Testis (tissue), 3 donors: ENCODE results near the gene DBNDD2. TPM values are rescaled to one million over a fixed set of nuclear protein-coding genes. Genes with fewer than 3 reads are reported as not detected.

Experiments used
- DNase-seq: peaks from one replicate; pipeline ENCODE4 v3.0.0-alpha.2; 2019
- H3K27ac ChIP-seq, 2 donors: fragments of 200-600 bp; sonication (generic); one replicate each; pipeline ENCODE4 v1.5.1; 2019
- H3K27me3 ChIP-seq: fragments of 200-600 bp; sonication (generic); one replicate; pipeline ENCODE4 v1.5.1; 2019
- H3K36me3 ChIP-seq: fragments of 200-600 bp; sonication (generic); one replicate; pipeline ENCODE4 v1.5.1; 2017; ENCODE audit warnings: low read depth; ENCODE audit errors: missing control alignments
- H3K4me1 ChIP-seq: fragments of 200-600 bp; sonication (generic); one replicate; pipeline ENCODE4 v1.5.1; 2019
- H3K4me3 ChIP-seq, 2 donors: fragments of 200-600 bp; sonication (generic); one replicate each; pipeline ENCODE4 v1.5.1; 2017 to 2019
- H3K9me3 ChIP-seq: fragments of 200-600 bp; sonication (generic); one replicate; pipeline ENCODE4 v1.5.1; 2017
- POLR2A ChIP-seq: fragments of 450-650 bp; IDR thresholded peaks from one replicate; pipeline ENCODE4 v1.6.1; 2017; ENCODE audit warnings: antibody characterized with exemption, mild to moderate bottlenecking, moderate library complexity
- WGBS, 2 donors: methylation state at CpG; one replicate each; pipeline ENCODE4 v1.1.5; 2018; 5-methylcytosine and 5-hydroxymethylcytosine counted together
- intact Hi-C: fragments of 100-400 bp; cut with DNase I; formaldehyde crosslinking; loops from one replicate; pipeline ENCODE4 v1.15.1; 2023; ENCODE audit warnings: low total_unique reads
- polyA plus RNA-seq: library from polyadenylated mRNA; stranded (reverse); fragments of 350-450 nt; fragmentation: Illumina TruSeq; extraction: RNeasy Lipid Tissue Mini Kit (QIAGEN cat#74804); gene quantifications from one replicate; pipeline ENCODE4 v1.2.3, GENCODE V29; 2014; ENCODE audit warnings: low read depth, low replicate concordance; ENCODE audit not compliant: insufficient read depth
- total RNA-seq, 2 donors: library from RNA; depleted of rRNA; stranded (reverse); fragments of >200 nt; gene quantifications; one replicate each; pipeline ENCODE4 v1.2.3, GENCODE V29; 2016
- TF ChIP-seq, protein P1 (sequence below), 3 experiments: fragments of 450-650 bp in 2 of 3; fragments of 200-600 bp in 1 of 3; sonication (generic) in 1 of 3; IDR thresholded peaks; one replicate each; pipeline ENCODE4 v1.5.1; 2016 to 2019; ENCODE audit warnings: antibody characterized with exemption in 3 of 3, mild to moderate bottlenecking in 2 of 3, moderate library complexity in 1 of 3

Gene DBNDD2
- total and polyA plus RNA-seq, 3 donors from 2014 or later, result 7.9 to 39.3 (median 10.0) TPM

DNA sequence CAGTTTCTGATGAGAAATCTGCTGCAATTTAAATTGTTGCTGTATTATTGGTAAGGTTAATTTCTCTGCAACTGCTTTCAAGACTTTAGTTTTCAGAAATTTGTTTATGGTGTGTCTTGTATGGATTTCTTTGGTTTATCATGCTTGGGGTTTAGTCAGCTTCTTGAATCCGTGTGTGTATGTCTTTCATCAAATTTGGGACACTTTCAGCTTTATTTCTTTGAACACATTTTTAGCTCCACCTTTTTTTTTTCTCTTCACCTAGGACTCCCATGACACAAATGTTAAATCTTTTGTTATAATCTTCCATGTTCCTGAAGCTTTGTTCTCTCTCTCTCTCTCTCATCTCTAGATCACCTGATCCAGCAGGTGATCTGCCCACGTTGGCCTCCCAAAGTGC lies 16.5 kb upstream of the DBNDD2 start:
- intact Hi-C loops, result no loop called here
- H3K4me1 ChIP-seq, result no peaks in the 10 kb centered on the region

DNA sequence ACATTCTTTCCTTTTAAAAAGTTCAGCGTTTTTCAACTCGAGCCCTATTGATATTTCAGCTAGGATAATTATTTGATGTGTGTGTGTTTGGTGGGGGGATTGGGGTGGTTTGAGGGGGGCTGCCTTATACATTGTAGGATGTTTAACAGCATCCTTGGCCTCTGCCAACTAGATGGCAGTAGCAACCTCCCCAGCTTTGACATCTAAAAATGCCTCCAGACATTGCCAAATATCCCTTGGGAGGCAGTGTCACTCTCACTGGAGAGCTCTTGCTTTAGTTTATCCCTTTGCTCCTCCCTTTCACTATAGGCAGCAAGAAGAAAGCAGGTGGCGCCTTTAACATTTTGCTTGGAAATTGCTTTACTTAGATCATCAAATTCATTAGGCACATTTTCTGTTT lies 15.4 kb upstream of the DBNDD2 start:
- Histone ChIP-seq H3K4me3 (no peak overlapping the region), H3K36me3 (no peaks in the 10 kb centered on the region), H3K27me3 (no peaks in the 10 kb centered on the region), H3K9me3 (no peaks in the 10 kb centered on the region), H3K27ac (no peak overlapping the region), H3K4me1 (no peaks in the 10 kb centered on the region)
- intact Hi-C loops, result no loop called here
- TF ChIP-seq POLR2A, result no peak
- TF ChIP-seq, protein P1, sequence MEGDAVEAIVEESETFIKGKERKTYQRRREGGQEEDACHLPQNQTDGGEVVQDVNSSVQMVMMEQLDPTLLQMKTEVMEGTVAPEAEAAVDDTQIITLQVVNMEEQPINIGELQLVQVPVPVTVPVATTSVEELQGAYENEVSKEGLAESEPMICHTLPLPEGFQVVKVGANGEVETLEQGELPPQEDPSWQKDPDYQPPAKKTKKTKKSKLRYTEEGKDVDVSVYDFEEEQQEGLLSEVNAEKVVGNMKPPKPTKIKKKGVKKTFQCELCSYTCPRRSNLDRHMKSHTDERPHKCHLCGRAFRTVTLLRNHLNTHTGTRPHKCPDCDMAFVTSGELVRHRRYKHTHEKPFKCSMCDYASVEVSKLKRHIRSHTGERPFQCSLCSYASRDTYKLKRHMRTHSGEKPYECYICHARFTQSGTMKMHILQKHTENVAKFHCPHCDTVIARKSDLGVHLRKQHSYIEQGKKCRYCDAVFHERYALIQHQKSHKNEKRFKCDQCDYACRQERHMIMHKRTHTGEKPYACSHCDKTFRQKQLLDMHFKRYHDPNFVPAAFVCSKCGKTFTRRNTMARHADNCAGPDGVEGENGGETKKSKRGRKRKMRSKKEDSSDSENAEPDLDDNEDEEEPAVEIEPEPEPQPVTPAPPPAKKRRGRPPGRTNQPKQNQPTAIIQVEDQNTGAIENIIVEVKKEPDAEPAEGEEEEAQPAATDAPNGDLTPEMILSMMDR (IDR thresholded peaks at IDR 0.05), result no peak
- 85 to 87% methylated on average over 3 of the region's 3 CpGs for WGBS, 2 donors
- DNase-seq, result no peak

More for the DNA sequence above, 16.5 kb upstream of the DBNDD2 start:
- Histone ChIP-seq H3K9me3 (no peaks in the 10 kb centered on the region), H3K27ac (no peak overlapping the region), H3K36me3 (no peaks in the 10 kb centered on the region), H3K27me3 (no peaks in the 10 kb centered on the region), H3K4me3 (no peak overlapping the region)
- WGBS, 2 donors, result 82 to 92% methylated on average over 2 of the region's 2 CpGs
- no peak for DNase-seq
- TF ChIP-seq, protein P1 (IDR thresholded peaks at IDR 0.05), result no peak
- no peak for TF ChIP-seq POLR2A

DNA sequence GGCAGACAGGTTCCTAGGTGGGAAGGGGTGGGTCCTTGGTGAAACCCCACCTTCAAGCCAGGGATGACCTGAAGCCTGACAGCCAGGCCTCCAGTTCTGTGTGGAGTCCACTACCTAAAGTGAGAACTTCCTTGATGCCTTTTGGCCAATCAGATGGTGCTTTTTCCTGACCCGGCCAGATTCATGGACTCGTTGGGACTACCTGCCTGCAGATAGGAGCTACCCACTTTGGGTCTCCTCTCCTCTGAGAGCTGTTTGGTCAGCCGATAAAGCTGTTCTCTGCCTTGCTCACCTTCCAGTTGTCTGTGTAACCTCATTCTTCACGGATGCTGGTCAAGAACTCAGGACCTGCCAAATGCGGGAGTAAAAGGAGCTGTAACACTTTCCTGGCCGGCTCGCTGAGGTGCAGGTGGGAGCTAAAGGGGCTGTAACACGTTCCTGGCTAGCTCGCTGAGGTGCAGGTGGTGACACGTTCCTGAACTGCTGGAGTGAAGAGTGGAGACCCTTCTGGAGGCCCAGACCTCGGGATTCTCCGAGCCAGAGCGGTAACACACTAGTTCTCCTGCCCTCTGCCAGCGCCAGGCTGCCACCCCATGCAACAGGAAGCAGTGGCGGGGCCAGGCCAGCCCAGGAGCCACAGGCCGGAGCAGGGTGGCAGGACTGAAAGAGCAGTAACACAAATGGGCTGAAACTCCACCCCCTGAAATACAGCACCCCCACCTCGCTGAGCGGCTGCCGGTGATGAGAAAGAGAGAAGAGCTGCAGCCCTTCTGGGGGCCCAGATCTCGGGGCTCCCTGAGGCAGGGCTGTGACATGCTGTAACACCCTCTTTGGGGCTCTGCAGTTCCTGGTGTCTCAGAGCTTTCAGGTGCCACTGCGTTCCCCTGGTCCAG lies 13.6 kb upstream of the DBNDD2 start:
- 86 to 88% methylated on average over 10 to 21 of the region's 21 CpGs for WGBS, 2 donors
- Histone ChIP-seq H3K27ac (no peak overlapping the region), H3K27me3 (no peaks in the 10 kb centered on the region), H3K9me3 (no peaks in the 10 kb centered on the region), H3K4me1 (no peaks in the 10 kb centered on the region), H3K4me3 (no peak overlapping the region), H3K36me3 (no peaks in the 10 kb centered on the region)
- TF ChIP-seq, protein P1 (IDR thresholded peaks at IDR 0.05), result no peak
- TF ChIP-seq POLR2A, result no peak
- intact Hi-C loops, result no loop called here
- DNase-seq, result no peak

DNA sequence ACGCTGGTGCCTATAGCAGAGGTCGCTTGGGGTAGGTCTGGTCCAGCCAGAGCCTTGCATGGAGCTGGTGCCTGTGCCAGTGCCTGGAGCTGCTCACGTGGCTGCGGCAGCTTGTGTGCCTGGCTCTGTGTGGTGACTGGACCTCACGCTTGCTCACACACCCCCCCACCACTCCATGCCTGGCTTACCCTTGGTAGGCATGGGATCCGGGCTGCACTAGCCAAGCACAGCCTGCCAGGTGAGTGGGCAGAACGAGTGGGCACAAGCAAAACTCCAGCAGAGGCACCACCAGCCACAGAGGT lies 13.0 kb upstream of the DBNDD2 start:
- no peak overlapping the region for H3K4me3 ChIP-seq
- no peaks in the 10 kb centered on the region for H3K4me1 ChIP-seq
- H3K27me3 ChIP-seq, result no peaks in the 10 kb centered on the region
- intact Hi-C loops, result no loop called here
- no peaks in the 10 kb centered on the region for H3K36me3 ChIP-seq
- H3K27ac ChIP-seq, result no peak overlapping the region
- TF ChIP-seq, protein P1 (IDR thresholded peaks at IDR 0.05), result no peak
- no peak for TF ChIP-seq POLR2A
- H3K9me3 ChIP-seq, result no peaks in the 10 kb centered on the region
- no peak for DNase-seq
- 91 to 92% methylated on average over 7 of the region's 7 CpGs for WGBS, 2 donors

DNA sequence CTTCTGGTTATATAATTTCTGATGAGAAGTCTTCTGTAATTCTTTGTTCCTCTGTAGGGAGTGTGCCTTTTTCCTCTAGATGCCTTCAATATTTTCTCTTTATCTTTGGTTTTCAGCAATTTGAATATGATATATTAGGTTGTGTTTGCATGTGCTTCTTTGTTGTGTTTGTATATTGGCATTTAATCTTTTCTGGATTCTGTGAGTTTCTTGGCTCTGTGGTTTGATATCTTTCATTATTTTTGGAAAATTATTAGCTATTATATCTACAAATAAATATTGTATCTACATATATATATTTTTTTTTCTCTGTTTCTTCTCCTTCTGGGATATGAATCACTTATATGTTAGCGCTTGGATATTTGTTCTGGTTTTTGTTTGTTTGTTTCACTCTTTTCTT lies 9.1 kb upstream of the DBNDD2 start:
- H3K4me1 ChIP-seq, result no peaks in the 10 kb centered on the region
- intact Hi-C loops, result no loop called here

More for the DNA sequence above, 9.1 kb upstream of the DBNDD2 start:
- WGBS, 2 donors, result 100% methylated on average over 1 of the region's 1 CpG
- Histone ChIP-seq H3K27ac (no peak overlapping the region), H3K4me3 (no peak overlapping the region), H3K9me3 (no peaks in the 10 kb centered on the region), H3K27me3 (no peaks in the 10 kb centered on the region), H3K36me3 (no peaks in the 10 kb centered on the region)
- no peak for DNase-seq
- TF ChIP-seq, protein P1 (IDR thresholded peaks at IDR 0.05), result no peak
- no peak for TF ChIP-seq POLR2A
